ENCODE measurements around the gene PDCL3.

The PDCL3 gene

DNA sequence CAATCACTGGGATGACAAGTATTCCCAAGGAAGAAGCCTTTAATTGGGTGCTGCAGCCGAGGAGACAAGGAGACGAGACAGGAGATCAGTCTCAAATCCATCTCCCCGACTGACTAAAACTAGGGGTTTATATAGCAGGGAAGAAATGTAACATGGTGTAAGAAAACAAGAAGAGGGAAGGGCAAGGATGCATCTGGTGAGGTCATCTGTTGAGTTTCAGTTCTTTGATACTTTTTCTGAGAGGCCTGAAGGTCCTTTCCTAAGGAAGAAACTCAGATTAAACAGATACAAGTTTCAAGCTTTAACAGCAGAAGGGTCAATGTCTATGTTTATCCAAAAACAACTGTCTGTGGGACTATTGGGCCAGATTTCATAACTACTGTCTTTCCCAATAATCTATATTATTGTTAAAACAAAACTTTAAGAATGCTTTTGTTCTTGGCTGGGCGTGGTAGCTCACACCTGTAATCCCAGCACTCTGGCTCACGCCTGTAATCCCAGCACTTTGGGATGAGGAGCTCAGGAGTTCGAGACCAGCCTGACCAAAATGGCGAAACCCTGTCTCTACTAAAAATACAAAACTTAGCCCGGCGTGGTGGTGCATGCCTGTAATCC is 2.5 kb upstream of the PDCL3 start:
- DNase-seq (ENCODE audit: low read depth) = no peak

DNA sequence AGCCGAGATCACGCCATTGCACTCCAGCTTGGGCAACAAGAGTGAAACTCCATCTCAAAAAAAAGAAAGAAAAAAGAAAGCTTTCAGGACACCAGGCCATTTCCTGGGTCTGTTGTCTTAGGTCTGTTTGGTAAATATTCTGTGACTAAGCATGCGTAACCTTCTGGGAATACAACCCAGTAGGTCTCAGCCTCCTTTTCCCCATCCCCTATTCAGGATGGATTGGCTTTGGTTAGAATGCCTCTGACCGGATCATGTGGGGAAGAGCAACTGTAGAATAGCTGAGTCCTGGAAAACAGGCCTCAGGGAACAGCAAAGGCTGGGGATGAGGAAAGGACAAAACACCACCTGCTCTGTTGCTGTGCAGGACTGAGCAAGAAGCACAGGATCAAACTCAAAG is 1.6 kb upstream of the PDCL3 start:
- DNase-seq (ENCODE audit: low read depth) = peak; percentile 47

DNA sequence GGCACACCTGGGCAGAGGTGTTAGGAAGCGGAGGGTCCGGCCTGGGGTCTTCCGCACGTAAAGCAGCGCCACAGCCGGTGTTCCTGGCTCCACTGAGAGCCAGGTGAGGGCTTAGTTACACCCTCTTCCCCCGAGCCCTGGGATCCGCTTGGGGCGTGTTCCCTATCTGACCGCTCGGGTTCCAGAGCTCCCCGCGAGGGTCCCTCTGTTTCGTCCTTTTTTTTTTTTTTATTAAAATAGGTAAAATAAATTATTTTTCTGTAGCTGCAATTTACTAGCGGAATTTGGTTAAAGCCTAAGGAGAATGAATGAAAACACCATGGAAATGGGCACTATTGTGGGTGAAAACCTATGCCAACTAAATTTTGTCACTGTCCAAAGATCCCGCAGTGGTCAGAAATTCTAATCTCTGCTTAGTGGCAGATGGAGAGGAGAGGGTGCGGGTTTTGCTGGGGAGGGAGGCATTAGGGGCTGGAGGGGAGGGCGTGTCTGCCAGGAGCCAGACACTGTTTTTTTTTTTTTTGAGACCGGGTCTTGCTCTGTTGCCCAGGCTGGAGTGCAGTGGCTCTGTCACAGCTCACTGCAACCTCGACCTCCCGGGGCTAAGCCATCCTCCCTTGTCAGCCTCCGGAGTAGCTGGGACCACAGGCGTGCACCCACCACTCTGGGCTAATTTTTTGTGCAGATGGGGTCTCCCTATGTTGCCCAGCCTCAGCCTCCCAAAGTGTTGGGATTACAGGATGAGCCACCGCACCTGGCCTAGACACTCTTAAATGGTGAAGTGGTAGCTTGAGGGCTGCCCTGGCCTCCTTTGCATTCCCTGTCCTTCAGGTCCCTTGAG is 834 bp downstream of the PDCL3 start:
- peak; percentile 20 for DNase-seq (ENCODE audit: low read depth)

DNA sequence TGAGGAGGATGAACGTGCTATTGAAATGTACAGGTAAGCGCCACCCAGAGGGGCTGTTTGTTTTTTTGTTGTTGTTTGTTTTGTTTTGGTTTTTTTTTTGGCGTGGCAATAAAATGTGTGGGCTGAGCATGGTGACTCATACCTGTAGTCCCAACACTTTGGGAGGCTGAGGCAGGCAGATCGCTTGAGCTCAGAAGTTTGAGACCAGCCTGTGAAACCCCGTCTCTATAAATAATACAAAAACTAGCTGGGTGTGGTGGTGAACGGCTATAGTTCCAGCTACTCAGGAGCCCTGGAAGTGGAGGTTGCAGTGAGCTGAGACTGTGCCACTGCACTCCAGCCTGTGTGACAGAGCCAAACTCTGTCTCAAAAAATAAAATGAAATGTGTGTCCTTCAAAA is 6.2 kb downstream of the PDCL3 start:
- no peak for DNase-seq (ENCODE audit: low read depth)

DNA sequence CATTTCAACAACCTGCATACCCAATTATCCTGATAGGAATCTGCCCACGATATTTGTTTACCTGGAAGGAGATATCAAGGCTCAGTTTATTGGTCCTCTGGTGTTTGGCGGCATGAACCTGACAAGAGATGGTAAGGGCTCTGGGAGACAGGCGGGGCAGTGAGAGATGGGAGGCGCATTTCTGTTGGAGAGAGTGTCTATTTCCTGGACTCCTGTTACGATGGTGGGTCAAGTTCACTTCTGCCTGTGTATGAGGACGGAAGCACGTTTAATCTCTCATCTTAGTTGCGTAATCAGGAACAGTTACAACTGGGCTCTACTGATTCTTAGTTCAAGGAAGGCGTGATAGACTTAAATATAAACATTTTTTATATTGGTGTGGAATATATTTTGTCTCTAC is 8.9 kb downstream of the PDCL3 start:
- DNase-seq (ENCODE audit: low read depth) = no peak

DNA sequence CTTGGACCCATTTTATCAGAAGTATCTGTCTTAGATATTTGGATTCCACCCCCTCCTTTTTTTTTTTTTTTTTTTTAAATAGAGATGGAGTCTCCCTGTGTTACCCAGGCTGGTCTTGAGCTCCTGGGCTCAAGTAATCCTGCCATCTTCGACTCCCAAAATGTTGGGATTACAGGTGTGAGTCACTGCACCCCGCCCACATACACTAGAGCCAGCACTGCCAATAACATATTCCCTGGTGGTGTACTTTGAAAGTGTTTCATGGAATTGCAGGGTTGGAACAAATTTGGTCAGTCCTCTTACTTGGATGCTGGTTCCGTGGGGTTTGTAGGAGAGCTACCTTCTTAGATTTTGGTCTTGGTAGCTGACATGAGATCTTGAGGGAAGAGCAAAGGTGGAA is 15.0 kb downstream of the PDCL3 start:
- DNase-seq (ENCODE audit: low read depth) = peak; percentile 29

DNA sequence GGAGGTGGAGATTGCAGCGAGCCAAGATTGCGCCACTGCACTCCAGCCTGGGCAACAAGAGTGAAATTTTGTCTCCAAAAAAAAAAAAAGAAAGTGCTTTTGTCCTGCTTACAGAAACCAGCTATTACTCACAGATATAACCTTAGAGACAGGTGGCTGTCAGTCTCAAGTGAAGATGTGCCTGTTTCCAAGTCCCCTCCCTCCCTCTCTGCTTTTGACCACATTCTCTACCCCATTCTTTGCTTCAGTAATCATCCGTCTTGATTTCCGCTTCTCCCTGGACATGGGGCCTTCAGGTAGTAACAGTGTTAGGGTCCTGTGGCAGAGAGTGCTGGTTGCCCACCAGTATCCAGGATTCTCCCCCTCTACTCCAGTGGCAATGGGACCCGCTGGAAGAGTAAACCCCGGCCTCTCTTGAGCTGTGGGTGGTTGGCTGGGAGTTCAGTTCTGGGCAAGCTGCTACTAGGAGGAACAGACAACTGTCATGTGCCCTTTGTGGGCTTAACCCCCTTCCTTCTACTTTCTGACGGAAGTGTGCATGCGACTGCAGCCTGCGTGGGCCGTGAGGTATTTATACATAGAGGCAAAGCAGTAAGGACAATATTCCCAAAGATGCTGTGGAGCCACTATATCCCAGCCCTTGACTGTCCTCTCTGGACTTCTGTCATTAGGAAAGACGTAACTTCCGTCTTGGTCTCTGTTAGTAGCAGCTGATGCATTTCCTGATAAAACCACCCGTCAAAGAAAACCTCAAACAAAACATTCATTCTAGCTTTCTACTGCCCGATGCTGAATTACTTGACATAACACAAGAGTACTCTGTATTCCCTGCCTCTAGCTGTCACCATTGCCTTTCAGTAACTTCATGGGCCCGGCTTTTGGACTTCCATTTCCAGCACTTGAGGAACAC is 17.8 kb downstream of the PDCL3 start:
- DNase-seq (ENCODE audit: low read depth) = no peak

DNA sequence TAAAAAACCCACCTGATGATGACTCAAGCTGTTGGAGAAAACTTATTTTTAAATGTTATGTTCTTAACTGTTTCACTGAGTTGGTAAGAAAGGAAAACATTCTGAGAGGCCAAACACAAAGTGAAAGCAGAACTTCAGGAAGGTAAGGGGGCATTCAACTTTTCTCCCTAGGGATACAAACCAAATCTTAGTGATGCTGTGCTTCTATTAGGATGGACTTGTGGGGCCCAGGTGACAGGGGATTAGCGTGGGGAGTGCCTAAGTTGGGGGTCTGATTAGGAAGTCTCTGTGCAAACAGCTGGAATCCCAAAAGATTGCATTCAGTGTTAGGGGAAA is 18.5 kb downstream of the PDCL3 start:
- no peak for DNase-seq (ENCODE audit: low read depth)

DNA sequence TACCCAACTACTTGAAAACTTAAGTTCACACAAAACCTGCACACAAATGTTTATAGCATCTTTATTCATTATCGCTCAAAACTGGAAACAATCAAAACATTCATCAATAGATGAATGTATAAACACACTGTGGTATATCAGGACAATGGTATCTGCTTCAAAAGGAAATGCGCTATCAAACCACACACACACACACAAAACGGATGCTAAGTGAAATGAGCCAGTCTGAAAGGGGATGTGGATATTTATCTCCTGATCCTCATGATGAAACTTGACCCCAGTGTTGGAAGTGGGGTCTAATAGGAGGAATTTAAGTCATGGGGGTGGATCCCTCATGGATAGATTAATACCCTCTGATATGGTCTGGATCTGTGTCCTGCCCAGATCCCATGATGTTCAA is 22.0 kb downstream of the PDCL3 start:
- DNase-seq (ENCODE audit: low read depth) = no peak

DNA sequence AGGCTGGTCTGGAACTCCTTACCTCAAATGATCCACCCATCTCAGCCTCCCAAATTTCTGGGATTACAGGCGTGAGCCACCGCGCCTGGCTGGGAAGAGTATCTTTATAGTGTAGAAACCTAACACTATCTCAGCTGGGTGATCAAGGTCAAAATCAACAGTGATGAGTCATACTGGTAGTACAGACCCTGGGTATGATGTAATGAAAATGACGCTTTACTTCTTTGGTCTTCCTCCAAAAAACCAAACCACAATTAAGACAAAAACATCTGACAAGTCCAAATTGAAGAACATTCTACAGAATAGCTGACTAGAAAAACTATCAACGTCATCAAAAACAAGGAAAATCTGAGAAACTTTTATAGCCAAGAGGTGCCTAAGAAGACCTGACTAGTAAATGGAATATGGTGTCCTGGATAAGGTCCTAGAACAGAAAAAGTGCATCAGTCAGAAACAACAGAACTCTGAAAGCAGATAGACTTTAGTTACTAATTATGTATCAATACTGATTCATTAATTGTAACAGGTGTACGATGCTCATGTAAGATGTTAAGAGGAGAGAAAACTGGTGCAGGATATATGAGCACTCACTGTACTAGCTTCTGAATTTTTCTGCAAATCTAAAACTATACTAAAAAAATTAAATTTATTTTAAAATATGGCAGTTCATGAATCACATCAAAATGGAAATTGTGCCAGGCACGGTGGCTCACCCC is 25.4 kb downstream of the PDCL3 start:
- DNase-seq (ENCODE audit: low read depth) = peak; percentile 61

DNA sequence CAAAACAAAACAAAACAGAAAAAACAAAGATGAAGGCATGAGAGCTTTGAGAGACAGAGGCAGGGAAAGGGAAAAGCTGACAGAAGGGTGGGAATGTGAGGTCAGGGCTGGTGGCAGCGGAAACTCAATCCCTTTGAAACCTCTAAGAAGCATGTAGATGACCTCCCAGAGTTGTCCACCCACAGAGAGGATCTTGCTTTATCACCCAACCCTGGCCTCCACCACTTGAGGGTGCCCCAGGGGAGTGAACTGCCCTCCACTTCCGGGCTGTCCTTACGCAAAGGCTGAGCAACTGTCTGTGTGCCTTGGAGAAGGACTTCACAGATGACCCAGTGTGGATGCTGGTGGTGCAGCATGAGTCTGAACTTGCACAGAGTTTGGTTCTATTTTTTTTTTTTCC is 26.7 kb downstream of the PDCL3 start:
- DNase-seq (ENCODE audit: low read depth) = no peak

DNA sequence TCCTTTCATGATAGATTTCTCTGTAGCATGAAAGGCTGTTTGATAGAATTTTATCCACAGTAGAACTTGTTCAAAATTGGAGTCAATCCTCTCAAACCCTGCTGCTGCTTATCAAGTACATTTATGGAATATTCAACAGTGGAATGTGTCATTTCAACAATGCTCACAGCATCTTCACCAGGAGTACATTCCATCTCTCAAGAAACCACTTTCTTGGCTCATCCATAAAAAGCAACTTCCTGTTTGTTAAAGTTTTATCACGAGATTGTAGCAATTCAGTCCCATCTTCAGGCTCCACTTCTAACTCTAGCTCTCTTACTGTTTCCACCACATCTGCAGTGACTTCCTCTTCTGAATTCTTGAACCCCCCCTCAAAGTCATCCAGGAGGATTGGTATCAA is 29.4 kb downstream of the PDCL3 start:
- peak; percentile 21 for DNase-seq (ENCODE audit: low read depth)

DNA sequence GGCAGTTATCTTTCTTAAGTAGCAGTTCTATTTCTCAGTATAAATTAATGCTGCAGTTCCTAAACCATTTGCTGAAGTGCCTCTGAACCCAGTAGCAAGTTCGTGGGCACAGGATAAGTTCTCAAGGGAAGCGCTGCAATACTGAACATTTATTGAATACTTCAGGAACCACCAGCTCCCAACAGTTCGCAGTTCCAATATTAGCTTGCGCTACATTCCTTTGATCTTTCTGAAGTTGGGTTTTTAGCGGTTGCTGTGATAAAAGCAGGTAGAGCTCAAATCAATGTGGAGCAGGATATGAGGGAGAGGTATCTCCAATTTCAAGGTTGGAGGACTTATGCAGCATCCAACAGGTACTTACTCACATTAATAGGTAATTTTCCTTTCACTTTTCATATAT is 33.7 kb downstream of the PDCL3 start:
- no peak for DNase-seq (ENCODE audit: low read depth)

DNA sequence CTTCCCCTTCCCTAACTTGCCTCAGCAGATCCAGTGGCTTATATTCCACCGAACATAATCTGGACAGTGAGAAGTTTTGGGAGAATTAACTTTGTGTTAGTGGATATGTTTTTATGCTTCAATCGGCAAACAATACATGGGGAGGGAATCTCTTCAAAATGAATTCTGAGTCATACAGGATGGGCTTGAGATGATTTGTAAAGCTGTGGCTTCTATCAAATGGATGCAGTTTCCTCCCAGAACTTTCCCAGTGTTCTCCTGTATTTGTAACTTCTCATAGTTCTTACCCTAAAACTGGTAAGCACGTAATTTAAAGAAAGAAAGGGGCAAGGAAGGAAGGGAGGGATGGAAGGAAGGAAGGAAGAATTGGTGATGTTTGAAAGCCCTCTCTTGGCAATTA is 36.8 kb downstream of the PDCL3 start:
- DNase-seq (ENCODE audit: low read depth) = no peak

DNA sequence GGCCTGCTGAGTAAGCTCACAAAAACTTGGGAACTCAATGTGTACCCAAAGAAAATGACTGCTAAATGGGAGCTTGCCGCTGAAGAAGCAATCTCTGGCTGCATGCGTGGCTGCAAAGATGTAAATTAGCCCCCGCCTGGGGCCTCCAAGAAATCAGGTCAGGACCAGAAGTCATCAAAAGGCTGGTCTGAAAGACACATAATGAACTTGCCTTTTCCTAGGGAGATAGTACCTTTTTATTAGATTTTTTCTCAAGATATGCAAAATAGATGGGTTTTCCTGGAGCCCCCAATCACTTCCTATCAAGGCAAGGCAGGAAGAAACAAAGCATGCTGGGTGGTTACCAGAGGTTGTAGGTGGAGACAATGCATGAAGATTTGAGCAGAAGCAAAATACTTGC is 38.9 kb downstream of the PDCL3 start:
- no peak for DNase-seq (ENCODE audit: low read depth)

DNA sequence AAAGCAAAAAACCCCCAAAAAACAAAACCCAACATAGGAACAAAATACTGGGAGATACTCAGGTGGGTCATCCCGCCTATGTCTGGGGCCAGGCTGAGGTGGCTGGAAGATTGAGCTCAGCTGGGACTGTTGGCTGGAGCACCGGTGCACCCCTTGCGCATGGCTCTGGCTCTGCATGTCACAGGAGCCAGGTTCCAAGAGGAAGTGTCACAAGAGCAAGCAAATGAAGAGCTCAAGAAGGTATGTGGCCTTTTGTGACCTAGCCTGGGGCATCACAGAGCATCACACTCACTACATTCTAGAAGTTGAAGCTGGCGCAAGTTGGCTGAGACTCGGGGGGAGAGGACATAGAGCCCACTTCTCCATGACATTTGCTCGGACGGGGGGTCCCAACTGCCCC is 40.6 kb downstream of the PDCL3 start:
- DNase-seq (ENCODE audit: low read depth) = no peak

DNA sequence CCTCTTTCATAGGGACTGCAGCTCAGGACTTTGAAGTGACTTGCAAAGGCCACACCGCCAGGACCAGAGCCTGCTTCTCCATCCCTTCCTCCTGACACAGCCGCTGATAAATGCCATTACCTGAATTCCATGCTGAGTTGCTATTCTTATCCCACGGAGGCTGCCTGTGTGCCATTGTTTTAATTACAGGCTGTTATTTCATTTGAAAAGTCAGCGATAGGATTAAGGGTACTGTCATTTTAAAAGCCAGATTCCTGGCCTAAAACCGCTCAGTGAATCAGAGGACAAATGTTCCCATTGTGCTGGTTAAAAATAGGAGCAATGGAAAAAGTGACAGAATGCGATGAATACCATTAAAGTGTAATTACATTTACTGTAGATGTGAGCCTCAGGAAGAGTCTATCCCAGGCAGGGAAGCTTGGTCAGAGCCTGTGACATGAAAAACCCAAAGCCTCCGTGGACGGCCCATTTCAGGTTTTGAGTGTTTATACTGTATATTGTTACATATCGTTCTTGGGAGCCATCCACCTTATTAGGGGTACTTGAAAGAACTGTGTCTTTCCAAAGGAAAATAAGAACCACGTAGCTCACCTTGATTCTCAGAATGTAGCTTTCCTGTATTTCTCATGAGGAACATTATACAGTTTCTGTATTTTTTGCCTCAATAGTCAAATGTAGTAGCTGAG is 41.3 kb downstream of the PDCL3 start:
- DNase-seq (ENCODE audit: low read depth) = peak; percentile 10

DNA sequence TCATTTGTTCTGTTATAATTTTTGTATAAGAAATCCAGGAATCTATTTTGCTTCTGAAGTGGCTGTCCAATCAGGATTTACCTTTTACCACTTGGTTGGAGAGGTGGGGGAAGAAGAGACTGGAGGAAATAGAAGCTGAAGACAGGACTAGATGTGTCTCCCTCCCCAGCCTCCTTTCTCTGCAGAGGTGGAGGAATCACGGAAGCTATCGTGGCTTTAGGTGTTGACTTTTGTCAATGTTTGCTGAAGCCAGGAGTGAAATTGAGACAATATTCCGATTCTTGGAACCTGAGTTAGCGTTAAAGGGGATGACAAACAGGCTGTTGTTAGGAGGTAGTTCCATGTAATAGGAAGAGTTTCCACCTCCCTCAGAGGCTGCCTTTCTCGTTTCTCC is 43.5 kb downstream of the PDCL3 start:
- no peak for DNase-seq (ENCODE audit: low read depth)

DNA sequence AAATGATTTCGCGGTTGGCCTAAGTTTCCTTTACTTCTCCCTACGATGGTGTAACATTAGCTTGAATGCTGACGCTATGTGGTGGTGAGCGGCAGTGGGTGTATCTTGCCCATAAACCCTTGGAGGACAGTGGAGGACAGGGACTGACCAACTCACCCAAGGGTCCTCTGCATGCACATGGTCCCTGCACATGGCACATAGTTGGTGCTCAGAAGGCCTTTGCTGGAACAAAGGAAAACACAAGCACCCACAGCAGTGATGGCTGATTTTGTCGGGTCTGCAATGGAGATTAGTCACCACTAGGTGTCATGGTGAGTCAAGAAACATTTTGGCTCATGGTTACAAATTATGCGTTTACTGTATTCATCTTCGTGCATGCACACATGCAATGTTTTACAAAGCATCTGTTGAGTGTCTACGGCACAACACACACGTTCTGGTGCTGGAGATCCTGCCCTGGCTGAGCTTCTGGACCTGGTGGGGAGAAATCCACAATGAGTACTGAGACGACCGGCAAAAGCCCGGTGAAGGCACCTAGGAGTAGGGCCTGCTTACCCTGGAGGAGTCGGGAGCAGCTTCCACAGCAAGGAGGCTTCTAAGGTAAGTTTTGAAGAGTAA is 44.0 kb downstream of the PDCL3 start:
- peak; percentile 62 for DNase-seq (ENCODE audit: low read depth)

DNA sequence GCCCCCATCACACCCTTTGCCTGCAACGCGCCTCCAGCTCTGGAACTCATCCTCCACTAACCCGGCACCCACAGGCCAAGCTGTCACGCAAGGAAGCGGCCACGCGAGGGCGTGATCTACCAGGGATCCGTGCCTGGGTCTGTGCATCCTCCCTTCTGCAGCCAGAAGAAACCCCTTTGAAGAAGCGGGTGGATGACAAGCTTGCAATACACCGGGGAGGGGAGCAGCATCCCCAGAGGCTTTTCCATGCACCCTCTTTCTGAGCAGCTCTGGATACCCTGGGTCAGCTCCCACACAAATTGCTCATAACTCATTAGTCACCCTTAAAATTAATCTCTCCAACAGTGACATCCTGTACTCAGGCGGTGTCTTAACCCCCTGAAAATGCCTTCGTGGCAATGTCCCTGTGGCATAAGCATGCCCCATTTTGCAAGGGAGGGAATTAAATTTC is 47.6 kb downstream of the PDCL3 start:
- DNase-seq (ENCODE audit: low read depth) = peak; percentile 75
